Activated T-helper 2 cell treated with anti-CD3 and anti-CD28 coated beads, Interferon-gamma antibody, Interleukin-2, Interleukin-4, amounts not matched to agents 10 μg/mL and 5 μg/mL and 100 μg/mL, durations not matched to agents 14 hours and 24 hours and 36 hours (primary cell): ENCODE measurements around the gene COLEC11. TPM values are rescaled to one million over a fixed set of nuclear protein-coding genes. Genes with fewer than 3 reads are reported as not detected.
"Not testable (repeated sequence)": the region's sequence is repeated elsewhere in the genome, so short reads cannot be mapped to it uniquely, and the experiment has no call there.

Source experiments
- DNase-seq: peaks from one replicate; pipeline ENCODE4 v3.0.0; 2021; ENCODE audit warnings: low spot score
- H3K27ac Mint-ChIP-seq: one replicate; pipeline ENCODE4 v1.8.0; 2021; ENCODE audit warnings: mixed read lengths
- H3K27me3 Mint-ChIP-seq: one replicate; pipeline ENCODE4 v1.8.0; 2021; ENCODE audit warnings: low read depth, mixed read lengths
- H3K36me3 Mint-ChIP-seq: one replicate; pipeline ENCODE4 v1.8.0; 2021; ENCODE audit warnings: low read depth, mixed read lengths
- H3K4me1 Mint-ChIP-seq: one replicate; pipeline ENCODE4 v1.8.0; 2021; ENCODE audit warnings: low read depth, mixed read lengths
- H3K4me3 Mint-ChIP-seq: one replicate; pipeline ENCODE4 v1.8.0; 2021; ENCODE audit warnings: low read depth, mild to moderate bottlenecking, moderate library complexity, mixed read lengths
- H3K9me3 Mint-ChIP-seq: one replicate; pipeline ENCODE4 v1.8.0; 2021; ENCODE audit warnings: mixed read lengths
- intact Hi-C: fragments of 100-400 bp; cut with micrococcal nuclease; formaldehyde crosslinking; loops from one replicate; pipeline ENCODE4 v1.15.1; 2023
- total RNA-seq: library from RNA; stranded (reverse); gene quantifications from 2 replicates; pipeline ENCODE4 v1.2.3, GENCODE V29; 2022

The COLEC11 gene
- total RNA-seq: 0.11 TPM in 1 of 2 replicates, not detected in the other

GRCh38 chr2:3594493-3595281, at the start of gene COLEC11:
TSS of gene COLEC11 (plus strand) at chr2:3595112. CDS start at chr2:3604341, 9,229 bp downstream.
- intact Hi-C loops: no loop called here
- H3K4me3 Mint-ChIP-seq: no peak within 1 kb of the TSS
- no peaks in the 10 kb centered on the region for H3K36me3 Mint-ChIP-seq
- no peaks in the 10 kb centered on the region for H3K9me3 Mint-ChIP-seq
- peaks cover 10% of the 10 kb centered on the region for H3K4me1 Mint-ChIP-seq
- no peak within 1 kb of the TSS for H3K27ac Mint-ChIP-seq
- no peak for DNase-seq
- H3K27me3 Mint-ChIP-seq: peaks cover 10% of the 10 kb centered on the region

- no peak for DNase-seq
- Mint-ChIP-seq H3K27ac (no peak overlapping the region), H3K4me3 (no peak overlapping the region), H3K9me3 (no peaks in the 10 kb centered on the region), H3K4me1 (peaks cover 4% of the 10 kb centered on the region), H3K27me3 (no peaks in the 10 kb centered on the region), H3K36me3 (peaks cover 79% of the 10 kb centered on the region)
- intact Hi-C loops: no loop called here
Observed at GRCh38 chr2:3545788-3546478, 49.0 kb upstream of the COLEC11 start.

- intact Hi-C loops: no loop called here
- Mint-ChIP-seq H3K4me3 (no peak overlapping the region), H3K27me3 (no peaks in the 10 kb centered on the region), H3K27ac (peak overlapping the region; percentile 33), H3K36me3 (peaks cover 79% of the 10 kb centered on the region), H3K9me3 (no peaks in the 10 kb centered on the region), H3K4me1 (no peaks in the 10 kb centered on the region)
- no peak for DNase-seq
Observed at GRCh38 chr2:3547915-3548314, 47.0 kb upstream of the COLEC11 start.

GRCh38 chr2:3553946-3554345, 41.0 kb upstream of the COLEC11 start:
- no peak overlapping the region for H3K27ac Mint-ChIP-seq
- H3K9me3 Mint-ChIP-seq: no peaks in the 10 kb centered on the region
- peaks cover 78% of the 10 kb centered on the region for H3K36me3 Mint-ChIP-seq
- no peak overlapping the region for H3K4me3 Mint-ChIP-seq
- DNase-seq: no peak
- intact Hi-C loops: no loop called here
- peaks cover 10% of the 10 kb centered on the region for H3K4me1 Mint-ChIP-seq
- H3K27me3 Mint-ChIP-seq: no peaks in the 10 kb centered on the region

GRCh38 chr2:3557639-3558204, 37.2 kb upstream of the COLEC11 start:
- no peaks in the 10 kb centered on the region for H3K27me3 Mint-ChIP-seq
- peak overlapping the region; percentile 94 for H3K27ac Mint-ChIP-seq
- intact Hi-C loops: loop anchor here (1.0 to 2.0 kb wide), 6 partner anchors 18 to 180 kb away; partner anchors contain the start of genes ADI1, EIPR1 and RPS7
- peaks cover 66% of the 10 kb centered on the region for H3K36me3 Mint-ChIP-seq
- H3K4me3 Mint-ChIP-seq: peak overlapping the region; percentile 91
- no peaks in the 10 kb centered on the region for H3K9me3 Mint-ChIP-seq
- H3K4me1 Mint-ChIP-seq: peaks cover 15% of the 10 kb centered on the region
- DNase-seq: no peak

- H3K27me3 Mint-ChIP-seq: no peaks in the 10 kb centered on the region
- peak; percentile 97 for DNase-seq
- H3K9me3 Mint-ChIP-seq: no peaks in the 10 kb centered on the region
- intact Hi-C loops: loop anchor here (1.0 to 2.0 kb wide), 6 partner anchors 17 to 181 kb away; partner anchors contain the start of genes ADI1, EIPR1 and RPS7
- peak within 1 kb of the TSS; percentile 91 for H3K4me3 Mint-ChIP-seq
- H3K27ac Mint-ChIP-seq: peak within 1 kb of the TSS; percentile 94
- peaks cover 20% of the 10 kb centered on the region for H3K4me1 Mint-ChIP-seq
- H3K36me3 Mint-ChIP-seq: peaks cover 66% of the 10 kb centered on the region
Observed at GRCh38 chr2:3558205-3559014, 36.5 kb upstream of the COLEC11 start, which contains the start of gene RNASEH1. TSS of gene RNASEH1 (minus strand) at chr2:3558333. CDS start at chr2:3558260, 73 bp downstream.

GRCh38 chr2:3563521-3563976, 31.4 kb upstream of the COLEC11 start:
- no peak overlapping the region for H3K4me3 Mint-ChIP-seq
- peaks cover 10% of the 10 kb centered on the region for H3K4me1 Mint-ChIP-seq
- no peak overlapping the region for H3K27ac Mint-ChIP-seq
- DNase-seq: no peak
- peaks cover 24% of the 10 kb centered on the region for H3K36me3 Mint-ChIP-seq
- H3K27me3 Mint-ChIP-seq: no peaks in the 10 kb centered on the region
- no peaks in the 10 kb centered on the region for H3K9me3 Mint-ChIP-seq
- intact Hi-C loops: no loop called here

GRCh38 chr2:3565117-3565516, 29.8 kb upstream of the COLEC11 start:
- Mint-ChIP-seq H3K4me3 (no peak overlapping the region), H3K9me3 (no peaks in the 10 kb centered on the region), H3K27me3 (no peaks in the 10 kb centered on the region), H3K27ac (no peak overlapping the region), H3K36me3 (peaks cover 14% of the 10 kb centered on the region), H3K4me1 (peaks cover 8% of the 10 kb centered on the region)
- intact Hi-C loops: no loop called here
- DNase-seq: no peak

- intact Hi-C loops: no loop called here
- Mint-ChIP-seq H3K27ac (no peak overlapping the region), H3K27me3 (no peaks in the 10 kb centered on the region), H3K36me3 (peaks cover 3% of the 10 kb centered on the region), H3K4me1 (peaks cover 8% of the 10 kb centered on the region), H3K9me3 (no peaks in the 10 kb centered on the region), H3K4me3 (no peak overlapping the region)
- DNase-seq: no peak
Observed at GRCh38 chr2:3566806-3567205, 28.1 kb upstream of the COLEC11 start.

- H3K4me3 Mint-ChIP-seq, H3K27me3 Mint-ChIP-seq, intact Hi-C loops, H3K27ac Mint-ChIP-seq, H3K9me3 Mint-ChIP-seq, DNase-seq, H3K36me3 Mint-ChIP-seq, H3K4me1 Mint-ChIP-seq: not testable (repeated sequence)
Observed at GRCh38 chr2:3569656-3570055, 25.3 kb upstream of the COLEC11 start.

- no peak for DNase-seq
- Mint-ChIP-seq H3K4me3 (no peak overlapping the region), H3K9me3 (no peaks in the 10 kb centered on the region), H3K27me3 (no peaks in the 10 kb centered on the region), H3K36me3 (peaks cover 10% of the 10 kb centered on the region), H3K4me1 (peaks cover 7% of the 10 kb centered on the region), H3K27ac (no peak overlapping the region)
- intact Hi-C loops: no loop called here
Observed at GRCh38 chr2:3571284-3571683, 23.6 kb upstream of the COLEC11 start.

GRCh38 chr2:3572620-3573019, 22.3 kb upstream of the COLEC11 start:
- Mint-ChIP-seq H3K4me1 (peaks cover 16% of the 10 kb centered on the region), H3K27ac (no peak overlapping the region), H3K36me3 (peaks cover 23% of the 10 kb centered on the region), H3K4me3 (no peak overlapping the region), H3K9me3 (no peaks in the 10 kb centered on the region), H3K27me3 (no peaks in the 10 kb centered on the region)
- no peak for DNase-seq
- intact Hi-C loops: no loop called here
